ENCODE data around the gene EVL. TPM values are rescaled to one million over a fixed set of nuclear protein-coding genes. Genes with fewer than 3 reads are reported as not detected.
A peak's percentile ranks its signal among the peaks of the same experiment; 100 is the strongest.

Gene EVL
- total and polyA plus RNA-seq, 8 donors = 23.0 to 68.4 (median 41.3) TPM

DNA sequence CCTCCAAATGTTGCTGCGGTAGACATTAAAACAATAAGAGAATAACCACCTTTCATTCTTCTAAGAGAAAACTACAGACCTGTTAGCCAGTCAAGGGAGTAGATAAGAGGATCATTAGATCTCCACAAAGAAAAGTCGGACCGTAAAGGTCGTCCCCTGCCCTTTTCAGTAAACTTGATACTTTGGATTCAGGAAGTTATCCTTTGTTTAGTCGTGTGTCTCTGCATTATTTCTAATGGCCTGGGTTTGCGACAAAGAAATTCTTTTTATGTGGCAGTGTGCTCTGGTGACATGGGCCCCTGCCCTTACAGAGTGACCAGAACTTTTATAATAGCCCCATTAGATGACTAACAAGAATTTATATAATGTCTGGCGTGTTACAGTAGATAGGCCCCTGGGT, 44.6 kb upstream of the EVL start:
- Histone ChIP-seq H3K9me3 (no peaks in the 10 kb centered on the region), H3K36me3 (no peaks in the 10 kb centered on the region), H3K27ac (no peak overlapping the region), H3K4me3 (no peak overlapping the region), H3K27me3 (no peaks in the 10 kb centered on the region), H3K4me1 (peaks cover 0 to 3% (median 0%) of the 10 kb centered on the region in 3 donors)
- no peak for ATAC-seq
- intact Hi-C loops (cut with DNase I) = no loop called here
- no peak for FAIRE-seq
- WGBS, 2 donors = 73 to 79% methylated on average over 7 of the region's 7 CpGs
- TF ChIP-seq, protein P1, sequence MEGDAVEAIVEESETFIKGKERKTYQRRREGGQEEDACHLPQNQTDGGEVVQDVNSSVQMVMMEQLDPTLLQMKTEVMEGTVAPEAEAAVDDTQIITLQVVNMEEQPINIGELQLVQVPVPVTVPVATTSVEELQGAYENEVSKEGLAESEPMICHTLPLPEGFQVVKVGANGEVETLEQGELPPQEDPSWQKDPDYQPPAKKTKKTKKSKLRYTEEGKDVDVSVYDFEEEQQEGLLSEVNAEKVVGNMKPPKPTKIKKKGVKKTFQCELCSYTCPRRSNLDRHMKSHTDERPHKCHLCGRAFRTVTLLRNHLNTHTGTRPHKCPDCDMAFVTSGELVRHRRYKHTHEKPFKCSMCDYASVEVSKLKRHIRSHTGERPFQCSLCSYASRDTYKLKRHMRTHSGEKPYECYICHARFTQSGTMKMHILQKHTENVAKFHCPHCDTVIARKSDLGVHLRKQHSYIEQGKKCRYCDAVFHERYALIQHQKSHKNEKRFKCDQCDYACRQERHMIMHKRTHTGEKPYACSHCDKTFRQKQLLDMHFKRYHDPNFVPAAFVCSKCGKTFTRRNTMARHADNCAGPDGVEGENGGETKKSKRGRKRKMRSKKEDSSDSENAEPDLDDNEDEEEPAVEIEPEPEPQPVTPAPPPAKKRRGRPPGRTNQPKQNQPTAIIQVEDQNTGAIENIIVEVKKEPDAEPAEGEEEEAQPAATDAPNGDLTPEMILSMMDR (IDR thresholded peaks at IDR 0.05) = no peak
- no peak for DNase-seq

DNA sequence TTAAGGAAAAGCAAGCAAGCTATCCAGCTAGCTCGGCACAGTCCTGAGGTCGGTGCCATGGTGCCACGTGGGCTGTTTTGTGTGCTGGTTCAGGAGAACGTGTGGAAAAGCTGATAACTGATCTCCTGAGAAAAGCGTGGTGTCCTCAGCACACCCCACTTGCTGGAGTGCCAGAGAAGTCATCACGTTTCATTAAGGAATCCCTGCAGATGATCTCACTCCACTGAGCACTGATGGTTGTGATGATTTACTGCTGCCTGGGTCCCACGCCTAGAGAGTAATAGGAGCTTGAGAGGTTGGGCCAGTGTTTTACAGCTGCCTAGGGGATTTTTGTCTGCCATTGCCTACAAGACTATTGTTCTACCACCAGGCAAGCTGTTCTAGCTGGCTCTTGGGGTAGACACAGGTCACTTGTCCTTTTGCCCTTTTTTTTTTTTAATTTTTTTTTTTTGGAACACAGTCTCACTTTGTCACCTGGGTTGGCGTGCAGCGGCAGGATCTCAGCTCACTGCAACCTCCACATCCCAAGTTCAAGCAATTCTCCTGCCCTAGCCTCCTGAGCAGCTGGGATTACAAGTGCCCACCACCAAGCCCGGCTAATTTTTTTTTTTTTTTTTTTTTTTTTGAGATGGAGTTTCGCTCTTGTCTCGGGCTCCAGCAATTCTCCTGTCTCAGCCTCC, 42.3 kb upstream of the EVL start:
- no peaks in the 10 kb centered on the region for H3K36me3 ChIP-seq
- H3K9me3 ChIP-seq = no peaks in the 10 kb centered on the region
- no peak overlapping the region for H3K4me3 ChIP-seq
- no peak overlapping the region for H3K27ac ChIP-seq
- FAIRE-seq (no peak), ATAC-seq (peak in 2 of 4 donors; percentile 48 to 61), DNase-seq (no peak)
- intact Hi-C loops (cut with DNase I) = no loop called here
- TF ChIP-seq, protein P1 (IDR thresholded peaks at IDR 0.05) = no peak
- peaks cover 0 to 3% (median 0%) of the 10 kb centered on the region in 3 donors for H3K4me1 ChIP-seq
- H3K27me3 ChIP-seq = no peaks in the 10 kb centered on the region
- WGBS, 2 donors = 87 to 91% methylated on average over 12 of the region's 12 CpGs

DNA sequence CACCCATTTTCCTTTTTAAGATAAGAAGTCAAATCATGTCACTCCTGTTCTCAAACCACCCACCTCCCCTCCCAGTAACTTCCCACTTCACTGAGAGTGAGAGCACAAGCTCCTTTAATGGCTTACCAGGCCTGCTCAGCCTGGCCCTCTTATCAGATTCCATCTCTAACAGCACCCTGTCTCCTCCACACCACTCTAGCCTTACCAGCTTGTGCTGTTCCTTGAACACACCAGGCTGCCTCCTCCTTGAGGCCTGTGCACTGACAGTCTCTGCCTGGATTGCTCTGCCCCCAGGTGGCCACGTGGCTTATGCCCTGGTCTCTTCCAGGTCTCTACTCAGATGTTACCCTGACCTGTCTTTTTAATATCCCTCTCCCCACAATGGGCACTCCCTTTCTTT, 40.1 kb upstream of the EVL start:
- H3K4me1 ChIP-seq = peaks cover 12 to 19% (median 15%) of the 10 kb centered on the region in 3 donors
- WGBS, 2 donors = 20 to 30% methylated on average over 1 of the region's 1 CpG
- H3K27me3 ChIP-seq = no peaks in the 10 kb centered on the region
- FAIRE-seq (no peak), DNase-seq (no peak), ATAC-seq (peak; percentile 31 to 77 (median 64))
- intact Hi-C loops (cut with DNase I) = no loop called here
- H3K4me3 ChIP-seq = no peak overlapping the region
- H3K27ac ChIP-seq = no peak overlapping the region
- TF ChIP-seq, protein P1 (IDR thresholded peaks at IDR 0.05) = no peak
- H3K9me3 ChIP-seq = no peaks in the 10 kb centered on the region
- H3K36me3 ChIP-seq = no peaks in the 10 kb centered on the region

DNA sequence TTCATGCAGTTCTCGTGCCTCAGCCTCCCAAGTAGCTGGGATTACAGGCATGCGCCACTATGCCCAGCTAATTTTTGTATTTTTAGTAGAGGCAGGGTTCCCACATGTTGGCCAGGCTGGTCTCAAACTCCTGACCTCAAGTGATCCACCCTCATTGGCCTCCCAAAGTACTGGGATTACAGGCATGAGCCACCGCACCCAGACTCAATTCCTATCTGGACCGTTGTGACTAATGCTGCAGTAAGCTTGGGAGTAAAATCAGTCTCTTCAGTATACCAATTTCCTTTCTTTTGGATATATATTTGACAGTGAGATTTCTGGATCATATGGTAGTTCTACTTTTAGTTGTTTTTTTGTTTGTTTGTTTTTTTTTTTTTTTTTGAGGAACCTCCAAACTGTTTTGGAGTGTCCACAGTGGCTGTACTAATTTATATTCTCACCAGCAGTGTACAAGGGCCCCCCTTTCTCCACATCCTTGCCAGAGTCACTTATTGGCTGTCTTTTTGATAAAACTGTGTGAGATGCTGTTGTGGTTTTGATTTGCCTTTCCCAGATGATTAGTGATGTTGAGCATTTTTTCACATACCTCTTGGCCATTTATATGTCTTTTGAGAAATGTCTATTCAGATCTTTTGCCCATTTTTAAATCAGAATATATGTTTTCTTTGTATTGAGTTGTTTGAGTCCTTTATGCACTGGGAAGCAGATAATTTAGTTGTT, 37.3 kb upstream of the EVL start:
- 96 to 99% methylated on average over 4 of the region's 4 CpGs for WGBS, 2 donors
- peaks cover 16 to 34% (median 24%) of the 10 kb centered on the region in 3 donors for H3K4me1 ChIP-seq

More for the DNA sequence above, 37.3 kb upstream of the EVL start:
- Histone ChIP-seq H3K9me3 (no peaks in the 10 kb centered on the region), H3K36me3 (no peaks in the 10 kb centered on the region), H3K4me3 (no peak overlapping the region), H3K27me3 (no peaks in the 10 kb centered on the region), H3K27ac (no peak overlapping the region)
- DNase-seq = no peak
- TF ChIP-seq, protein P1 (IDR thresholded peaks at IDR 0.05) = no peak
- FAIRE-seq = no peak
- no peak for ATAC-seq
- intact Hi-C loops (cut with DNase I) = no loop called here
